A549 treated with AZD9567 at 1 μM for 4 hours (cell line): ENCODE measurements around the gene CCDC90B. TPM values are rescaled to one million over a fixed set of nuclear protein-coding genes. Genes with fewer than 3 reads are reported as not detected.

Source experiments
- total RNA-seq: library from RNA; stranded (reverse); fragments of 200-300 nt; extraction: Qiagen RNA extraction; gene quantifications from 5 replicates; pipeline ENCODE4 v1.2.3, GENCODE V29; 2022; ENCODE audit not compliant: insufficient read depth

CCDC90B gene
- 54.8 to 88.4 TPM (median 60.9 TPM) in 5 replicates for total RNA-seq

GRCh38 chr11:83285771-83286528 is at the start of gene CCDC90B:
CCDC90B (minus strand) TSS chr11:83286367; CDS start chr11:83285972, 395 bp downstream.

Other genes starting within 250 kb of the CCDC90B start
- gene RAB30, start 214.5 kb downstream of the CCDC90B start, total RNA-seq, result 4.8 to 11.4 TPM (median 5.4 TPM) in 5 replicates
- 24.0 to 29.9 TPM (median 25.7 TPM) in 5 replicates for gene PCF11, start 129.2 kb downstream of the CCDC90B start, total RNA-seq
- 7.5 to 14.9 TPM (median 7.9 TPM) in 5 replicates for gene ANKRD42, start 92.7 kb downstream of the CCDC90B start, total RNA-seq